K562 (cell line): ENCODE data around the gene RNF151. TPM values are rescaled to one million over a fixed set of nuclear protein-coding genes. Genes with fewer than 3 reads are reported as not detected.

Source experiments
- ARID1B ChIP-seq: fragments of 450-650 bp; IDR thresholded peaks from 2 replicates; pipeline ENCODE4 v1.6.1; 2016; ENCODE audit warnings: antibody characterized with exemption, mild to moderate bottlenecking, inconsistent platforms
- ASH1L ChIP-seq: fragments of 450-650 bp; IDR thresholded peaks from 2 replicates; pipeline ENCODE4 v1.6.1; 2018; ENCODE audit warnings: borderline replicate concordance, mild to moderate bottlenecking, low read depth; ENCODE audit not compliant: partially characterized antibody
- BCLAF1 ChIP-seq, 2 experiments: fragments of 450-650 bp in 1 of 2; IDR thresholded peaks; 2 replicates each; pipeline ENCODE4 v1.6.1; 2011 to 2017; ENCODE audit warnings: low read depth in 2 of 2, antibody characterized with exemption in 1 of 2, borderline replicate concordance in 1 of 2, low read length in 1 of 2, mild to moderate bottlenecking in 1 of 2, mixed read lengths in 1 of 2; ENCODE audit not compliant: control insufficient read depth in 1 of 2
- CAMTA2 ChIP-seq: fragments of 250-450 bp; sonication (Bioruptor Pico); conservative IDR thresholded peaks from 2 replicates; pipeline ENCODE4 v1.5.1; 2022
- CTBP1 ChIP-seq: fragments of 450-650 bp; IDR thresholded peaks from 2 replicates; pipeline ENCODE4 v1.6.1; 2016; ENCODE audit warnings: borderline replicate concordance
- ERF ChIP-seq: fragments of 450-650 bp; formaldehyde crosslinking; IDR thresholded peaks from 2 replicates; pipeline ENCODE4 v1.4.0; 2020; ENCODE audit warnings: mild to moderate bottlenecking, mixed read lengths
- ETV5 ChIP-seq: sonication (generic); formaldehyde crosslinking; IDR thresholded peaks from 2 replicates; pipeline ENCODE4 v1.4.0; 2020; ENCODE audit warnings: low read depth, mild to moderate bottlenecking, missing genetic modification reagents
- FOS ChIP-seq: IDR thresholded peaks from 3 replicates; pipeline ENCODE4 v1.6.1; 2011; ENCODE audit not compliant: insufficient read length; ENCODE audit errors: extremely low read depth
- LCOR ChIP-seq: sonication (generic); formaldehyde crosslinking; IDR thresholded peaks from 2 replicates; pipeline ENCODE4 v1.8.0; 2022; ENCODE audit warnings: mild to moderate bottlenecking, missing genetic modification reagents
- MAX ChIP-seq: sonication (generic); formaldehyde crosslinking; IDR thresholded peaks from 2 replicates; pipeline ENCODE4 v1.9.0; 2022; ENCODE audit warnings: mild to moderate bottlenecking, missing genetic modification reagents
- MTA3 ChIP-seq: fragments of 450-650 bp; formaldehyde crosslinking; IDR thresholded peaks from 2 replicates; pipeline ENCODE4 v1.6.1; 2017; ENCODE audit warnings: mild to moderate bottlenecking, borderline replicate concordance
- NBN ChIP-seq: fragments of 450-650 bp; IDR thresholded peaks from 2 replicates; pipeline ENCODE4 v1.6.1; 2016; ENCODE audit warnings: low read depth, mild to moderate bottlenecking
- NR1H2 ChIP-seq: sonication (generic); formaldehyde crosslinking; IDR thresholded peaks from 2 replicates; pipeline ENCODE4 v1.4.0; 2020; ENCODE audit warnings: mild to moderate bottlenecking, missing genetic modification reagents
- PHB2 ChIP-seq: fragments of 450-650 bp; IDR thresholded peaks from 2 replicates; pipeline ENCODE4 v1.6.1; 2017; ENCODE audit warnings: low read depth
- POLR2B ChIP-seq: fragments of 450-650 bp; IDR thresholded peaks from 2 replicates; pipeline ENCODE4 v1.6.1; 2018; ENCODE audit warnings: low read depth; ENCODE audit not compliant: partially characterized antibody
- PREB ChIP-seq: sonication (generic); formaldehyde crosslinking; IDR thresholded peaks from 2 replicates; pipeline ENCODE4 v1.8.1; 2023; ENCODE audit warnings: mild to moderate bottlenecking, missing genetic modification reagents
- SRSF3 ChIP-seq: fragments of 200-400 bp; formaldehyde crosslinking; IDR thresholded peaks from 2 replicates; pipeline ENCODE4 v1.6.1; 2016; ENCODE audit warnings: mild to moderate bottlenecking, low read length, moderate library complexity; ENCODE audit not compliant: insufficient read depth
- TFAM ChIP-seq: fragments of 250-450 bp; sonication (Bioruptor Pico); conservative IDR thresholded peaks from 2 replicates; pipeline ENCODE4 v1.5.0; 2021; ENCODE audit warnings: mild to moderate bottlenecking, moderate library complexity
- ZNF408 ChIP-seq: fragments of 250-450 bp; sonication (Bioruptor Pico); IDR thresholded peaks from 2 replicates; pipeline ENCODE4 v1.4.0; 2020; ENCODE audit warnings: low read depth, mild to moderate bottlenecking, moderate library complexity
- ZNF780A ChIP-seq: fragments of 250-450 bp; sonication (Bioruptor Pico); IDR thresholded peaks from 2 replicates; pipeline ENCODE4 v1.5.0; 2021; ENCODE audit warnings: mild to moderate bottlenecking
- ZNF79 ChIP-seq: fragments of 250-450 bp; sonication (Bioruptor Pico); IDR thresholded peaks from 2 replicates; pipeline ENCODE4 v1.4.0; 2020; ENCODE audit warnings: low read depth, mild to moderate bottlenecking, moderate library complexity
- polyA plus RNA-seq, 8 experiments: library from polyadenylated mRNA; depleted of rRNA in 4 of 8; stranded (reverse) in 5 of 8; unstranded in 3 of 8; fragments of >200 nt; fragmentation: Nextera tagmentation in 2 of 8; fragmentation: Illumina TruSeq in 1 of 8; extraction: Ambion mirVana in 2 of 8; extraction: Trizol in 1 of 8; gene quantifications; 2 replicates each; pipeline versions ENCODE4 v1.2.1 to v1.2.3, GENCODE V29; 2011 to 2014; ENCODE audit warnings: inconsistent platforms in 1 of 8, missing spikeins in 1 of 8
- total RNA-seq, 7 experiments: library from RNA; depleted of rRNA in 6 of 7; stranded (reverse); fragments of >200 nt in 6 of 7; fragmentation: Illumina TruSeq in 2 of 7; extraction: Trizol in 2 of 7; gene quantifications; 2 replicates each; pipeline versions ENCODE4 v1.2.1 to v1.2.3, GENCODE V29; 2011 to 2021; ENCODE audit warnings: low replicate concordance in 1 of 7
- TF ChIP-seq, protein P1 (sequence below): fragments of 450-650 bp; IDR thresholded peaks from 2 replicates; pipeline ENCODE4 v1.6.1; 2017; ENCODE audit warnings: antibody characterized with exemption

RNF151 gene
- total and polyA plus RNA-seq, 9 of the 15 experiments (the other 6 are each of a cell fraction or from before 2014, with no cell fraction given): not detected

- no peak for TF ChIP-seq FOS
- peak; percentile 61; the same call in 1 of the 2 replicates for TF ChIP-seq MAX (CRISPR knock-in tag)
- TF ChIP-seq MTA3: peak; percentile 38; the same call in 1 of the 2 replicates
- no peak; the same call in 1 of the 2 replicates for TF ChIP-seq ARID1B
- no peak for TF ChIP-seq ZNF408
- TF ChIP-seq ZNF79 (CRISPR knock-in tag): no peak
- peak; percentile 90; the same call in 1 of the 2 replicates for TF ChIP-seq ERF (CRISPR knock-in tag)
- TF ChIP-seq CTBP1: no peak
- TF ChIP-seq NBN: no peak
- TF ChIP-seq PHB2: no peak
- peak; percentile 54; the same call in 1 of the 2 replicates for TF ChIP-seq LCOR (CRISPR knock-in tag)
- 0 out of 2 replicates have a peak, but pooled peaks have one; percentile 58 for TF ChIP-seq CAMTA2
- no peak for TF ChIP-seq ETV5
- no peak for TF ChIP-seq ZNF780A (CRISPR knock-in tag)
- TF ChIP-seq SRSF3: no peak
- peak; percentile 44 to 83; a peak in 2 of 4 replicates for TF ChIP-seq BCLAF1 (IDR thresholded peaks at IDR 0.05; ENCODE audit: borderline replicate concordance in 1 of 2, control insufficient read depth in 1 of 2, low read depth in 2 of 2, low read length in 1 of 2)
- TF ChIP-seq PREB (CRISPR knock-in tag): 0 out of 2 replicates have a peak, but pooled peaks have one; percentile 84
- TF ChIP-seq TFAM (CRISPR knock-in tag): no peak
- TF ChIP-seq, protein P1, sequence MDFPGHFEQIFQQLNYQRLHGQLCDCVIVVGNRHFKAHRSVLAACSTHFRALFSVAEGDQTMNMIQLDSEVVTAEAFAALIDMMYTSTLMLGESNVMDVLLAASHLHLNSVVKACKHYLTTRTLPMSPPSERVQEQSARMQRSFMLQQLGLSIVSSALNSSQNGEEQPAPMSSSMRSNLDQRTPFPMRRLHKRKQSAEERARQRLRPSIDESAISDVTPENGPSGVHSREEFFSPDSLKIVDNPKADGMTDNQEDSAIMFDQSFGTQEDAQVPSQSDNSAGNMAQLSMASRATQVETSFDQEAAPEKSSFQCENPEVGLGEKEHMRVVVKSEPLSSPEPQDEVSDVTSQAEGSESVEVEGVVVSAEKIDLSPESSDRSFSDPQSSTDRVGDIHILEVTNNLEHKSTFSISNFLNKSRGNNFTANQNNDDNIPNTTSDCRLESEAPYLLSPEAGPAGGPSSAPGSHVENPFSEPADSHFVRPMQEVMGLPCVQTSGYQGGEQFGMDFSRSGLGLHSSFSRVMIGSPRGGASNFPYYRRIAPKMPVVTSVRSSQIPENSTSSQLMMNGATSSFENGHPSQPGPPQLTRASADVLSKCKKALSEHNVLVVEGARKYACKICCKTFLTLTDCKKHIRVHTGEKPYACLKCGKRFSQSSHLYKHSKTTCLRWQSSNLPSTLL: no peak
- TF ChIP-seq POLR2B: peak; percentile 92
- no peak for TF ChIP-seq NR1H2
- no peak for TF ChIP-seq ASH1L
Observed at GRCh38 chr16:1960665-1961630, 5.7 kb upstream of the RNF151 start (continued).
